Kidney (tissue), 14 donors: ENCODE data around the gene FLT1. TPM values are rescaled to one million over a fixed set of nuclear protein-coding genes. Genes with fewer than 3 reads are reported as not detected.

Experiments used
- DNase-seq, 5 donors: peaks; one replicate each; pipeline ENCODE4 v3.0.0-alpha.2; 2013 to 2020
- FAIRE-seq: peaks from 2 replicates; lab custom pipeline; 2012; peaks lifted over from hg19 to GRCh38; lab: Jason Lieb, UNC
- H3K27ac ChIP-seq, 2 donors: one replicate each; pipeline ENCODE4 v1.7.0; 2013; ENCODE audit warnings: low read depth in 2 of 2, low read length in 2 of 2, inconsistent platforms in 1 of 2
- H3K27me3 ChIP-seq: one replicate; pipeline ENCODE4 v1.7.1; 2013; ENCODE audit warnings: low read length, inconsistent platforms; ENCODE audit not compliant: control insufficient read depth, insufficient read depth
- H3K36me3 ChIP-seq, 3 donors: one replicate each; pipeline versions ENCODE4 v1.7.0 to v1.7.1; 2013; ENCODE audit warnings: low read length in 3 of 3, control low read depth in 1 of 3, inconsistent platforms in 1 of 3; ENCODE audit not compliant: insufficient read depth in 3 of 3, control insufficient read depth in 2 of 3
- H3K4me1 ChIP-seq, 3 donors: one replicate each; pipeline versions ENCODE4 v1.7.0 to v1.7.1; 2013; ENCODE audit warnings: low read length in 3 of 3, inconsistent platforms in 1 of 3, low read depth in 1 of 3; ENCODE audit not compliant: control insufficient read depth in 2 of 3, insufficient read depth in 2 of 3
- H3K4me3 ChIP-seq, 3 donors: one replicate each; pipeline versions ENCODE4 v1.7.0 to v1.8.1; 2013; ENCODE audit warnings: low read length in 3 of 3, control low read depth in 1 of 3, inconsistent platforms in 1 of 3
- H3K9ac ChIP-seq, 3 donors: one replicate each; pipeline versions ENCODE4 v1.7.0 to v1.7.1; 2013; ENCODE audit warnings: low read length in 3 of 3, control low read depth in 1 of 3, inconsistent platforms in 1 of 3
- H3K9me3 ChIP-seq, 3 donors: one replicate each; pipeline versions ENCODE4 v1.7.0 to v1.7.1; 2013; ENCODE audit warnings: low read length in 3 of 3, control low read depth in 1 of 3, inconsistent platforms in 1 of 3; ENCODE audit not compliant: control insufficient read depth in 2 of 3, insufficient read depth in 1 of 3
- intact Hi-C: fragments of 100-400 bp; cut with DNase I; formaldehyde crosslinking; loops from one replicate; pipeline ENCODE4 v1.11.1; 2022
- polyA plus RNA-seq: library from polyadenylated mRNA; stranded (reverse); fragments of 350-450 nt; fragmentation: Illumina TruSeq; extraction: RNeasy Lipid Tissue Mini Kit (QIAGEN cat#74804); gene quantifications from one replicate; pipeline ENCODE4 v1.2.3, GENCODE V29; 2014; ENCODE audit warnings: low read depth, low replicate concordance; ENCODE audit not compliant: insufficient read depth
- total RNA-seq: library from RNA; stranded (reverse); fragmentation: NEBNext Ultra II Directional; extraction: Animal tissue kit (Norgen Biotek cat#: 25700); gene quantifications from one replicate; pipeline ENCODE4 v1.2.1, GENCODE V29; 2021
- TF ChIP-seq, protein P1 (sequence below): IDR thresholded peaks from 3 replicates; pipeline ENCODE4 v1.5.1; 2012; ENCODE audit warnings: mild to moderate bottlenecking, moderate library complexity, borderline replicate concordance; ENCODE audit not compliant: insufficient read depth; ENCODE audit errors: extremely low read depth
- donor health status: control.
- donor health status: control.
- donor health status: control.
- donor health status: control.
- donor health status: control.
- donor health status: DM: yes; HTN: yes; CAD: no.
- donor health status: Normal renal cell carcinoma (clear cell type).

FLT1 gene
- total and polyA plus RNA-seq, 2 donors from 2014 or later, result 17.2 to 45.7 TPM

DNA sequence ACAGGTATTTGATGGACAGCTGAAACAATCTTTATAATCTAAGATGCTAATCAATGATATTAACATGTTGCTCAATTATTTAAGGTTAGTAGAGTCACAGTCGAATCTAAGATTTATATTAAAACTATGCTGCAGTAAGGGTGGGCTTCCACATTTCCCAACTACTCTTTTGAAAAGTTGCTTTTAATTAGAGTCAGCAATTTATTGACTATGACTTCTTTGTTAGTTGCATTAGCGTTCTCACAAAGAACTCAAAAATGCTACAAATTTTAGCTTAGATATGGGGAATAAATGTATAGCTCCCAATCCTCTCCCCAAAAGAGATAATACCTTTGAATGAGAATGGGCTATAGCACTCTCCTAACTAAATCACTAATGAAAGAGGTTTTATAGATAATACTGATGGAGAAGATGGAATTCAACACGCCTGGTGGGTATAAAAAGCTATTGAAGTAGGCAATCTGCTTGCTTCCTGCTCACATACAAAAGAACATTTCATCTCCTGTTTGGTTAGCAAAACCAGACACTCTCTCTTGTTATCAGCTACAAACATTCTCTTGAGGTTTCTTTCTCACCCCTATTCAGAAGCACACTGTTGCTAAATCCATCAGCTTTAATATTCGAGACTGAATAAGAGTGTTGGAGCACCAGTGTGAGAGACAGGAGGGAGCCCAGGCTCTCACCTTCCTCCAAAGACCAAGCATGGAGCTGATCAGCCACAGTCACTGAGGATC, 2.4 kb upstream of the FLT1 start:
- H3K27ac ChIP-seq, result no peak overlapping the region
- no peak for FAIRE-seq
- no peaks in the 10 kb centered on the region for H3K36me3 ChIP-seq
- intact Hi-C loops, result no loop called here
- H3K4me3 ChIP-seq, result no peak overlapping the region
- TF ChIP-seq, protein P1, sequence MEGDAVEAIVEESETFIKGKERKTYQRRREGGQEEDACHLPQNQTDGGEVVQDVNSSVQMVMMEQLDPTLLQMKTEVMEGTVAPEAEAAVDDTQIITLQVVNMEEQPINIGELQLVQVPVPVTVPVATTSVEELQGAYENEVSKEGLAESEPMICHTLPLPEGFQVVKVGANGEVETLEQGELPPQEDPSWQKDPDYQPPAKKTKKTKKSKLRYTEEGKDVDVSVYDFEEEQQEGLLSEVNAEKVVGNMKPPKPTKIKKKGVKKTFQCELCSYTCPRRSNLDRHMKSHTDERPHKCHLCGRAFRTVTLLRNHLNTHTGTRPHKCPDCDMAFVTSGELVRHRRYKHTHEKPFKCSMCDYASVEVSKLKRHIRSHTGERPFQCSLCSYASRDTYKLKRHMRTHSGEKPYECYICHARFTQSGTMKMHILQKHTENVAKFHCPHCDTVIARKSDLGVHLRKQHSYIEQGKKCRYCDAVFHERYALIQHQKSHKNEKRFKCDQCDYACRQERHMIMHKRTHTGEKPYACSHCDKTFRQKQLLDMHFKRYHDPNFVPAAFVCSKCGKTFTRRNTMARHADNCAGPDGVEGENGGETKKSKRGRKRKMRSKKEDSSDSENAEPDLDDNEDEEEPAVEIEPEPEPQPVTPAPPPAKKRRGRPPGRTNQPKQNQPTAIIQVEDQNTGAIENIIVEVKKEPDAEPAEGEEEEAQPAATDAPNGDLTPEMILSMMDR, result no peak
- H3K4me1 ChIP-seq, result peaks cover 0 to 5% (median 0%) of the 10 kb centered on the region in 3 donors
- H3K9me3 ChIP-seq, result no peaks in the 10 kb centered on the region
- H3K27me3 ChIP-seq, result peaks cover 34% of the 10 kb centered on the region
- DNase-seq, result no peak
- H3K9ac ChIP-seq, result no peak overlapping the region

DNA sequence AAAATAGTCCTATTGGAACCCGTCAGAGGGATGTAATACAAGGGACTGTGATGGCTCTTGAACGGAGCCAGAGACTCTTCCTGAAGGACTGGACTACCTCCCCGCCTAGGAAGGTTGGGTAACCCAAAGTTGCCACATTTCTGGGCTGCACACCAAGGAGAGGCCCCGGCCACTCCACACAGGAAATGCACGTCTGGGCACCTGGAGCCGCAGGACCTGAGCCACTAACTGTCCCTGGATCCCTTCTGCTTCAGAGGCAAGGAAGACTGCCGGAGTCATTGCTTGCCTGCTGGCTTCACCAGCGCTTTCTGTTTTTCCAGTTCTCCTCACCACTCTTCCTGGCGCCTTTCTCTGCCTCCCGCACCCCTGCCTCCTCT, 1.2 kb upstream of the FLT1 start:
- H3K9me3 ChIP-seq, result no peaks in the 10 kb centered on the region
- no peak overlapping the region for H3K9ac ChIP-seq
- DNase-seq (no peak), FAIRE-seq (no peak)
- H3K27ac ChIP-seq, result peak overlapping the region; percentile 37 to 64
- TF ChIP-seq, protein P1, result no peak
- H3K4me3 ChIP-seq, result peak overlapping the region in 1 of 3 donors; percentile 53
- H3K4me1 ChIP-seq, result peaks cover 0 to 5% (median 0%) of the 10 kb centered on the region in 3 donors
- no peaks in the 10 kb centered on the region for H3K36me3 ChIP-seq
- intact Hi-C loops, result no loop called here
- peaks cover 44% of the 10 kb centered on the region for H3K27me3 ChIP-seq

DNA sequence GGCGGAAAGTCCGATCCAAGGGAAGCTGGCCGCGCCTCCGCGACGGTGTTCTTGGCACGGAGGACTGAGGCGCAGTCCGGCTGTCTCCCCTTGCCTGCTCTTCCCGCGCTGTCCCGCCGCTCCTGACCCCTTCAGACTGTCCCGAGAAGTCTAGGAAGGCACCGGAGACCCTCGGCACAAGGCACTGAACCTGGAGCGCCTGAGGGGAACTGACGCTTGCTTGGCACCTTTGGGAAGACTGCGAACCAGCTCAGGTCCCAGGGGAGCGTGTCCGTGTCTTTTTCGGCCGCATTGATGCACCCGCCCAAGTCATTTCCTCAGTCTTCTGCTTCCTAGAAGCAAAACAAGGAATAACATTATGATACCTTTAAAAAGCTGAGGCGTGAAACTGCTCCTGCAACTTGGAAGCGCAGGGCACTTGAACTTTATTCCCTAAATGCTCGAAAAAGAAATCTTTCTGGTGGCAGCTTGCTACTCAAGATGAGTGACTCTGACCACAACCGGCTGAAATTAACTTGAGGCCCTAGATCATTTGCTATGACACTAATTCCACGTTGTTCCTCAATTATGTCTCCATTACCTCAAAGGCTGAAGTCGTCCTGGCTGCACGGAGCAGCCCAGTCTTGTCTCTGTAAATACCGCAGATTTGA, 735 bp upstream of the FLT1 start:
- no peaks in the 10 kb centered on the region for H3K36me3 ChIP-seq
- peaks cover 0 to 5% (median 0%) of the 10 kb centered on the region in 3 donors for H3K4me1 ChIP-seq
- peak overlapping the region in 1 of 3 donors; percentile 28 for H3K9ac ChIP-seq
- no peaks in the 10 kb centered on the region for H3K9me3 ChIP-seq
- H3K27ac ChIP-seq, result peak overlapping the region; percentile 64 to 79
- peaks cover 48% of the 10 kb centered on the region for H3K27me3 ChIP-seq
- intact Hi-C loops, result no loop called here
- TF ChIP-seq, protein P1, result no peak
- FAIRE-seq (no peak), DNase-seq (peak in 1 of 5 donors; percentile 31)
- H3K4me3 ChIP-seq, result peak overlapping the region in 2 of 3 donors; percentile 6 to 53
